GM19238 (cell line): ENCODE results near the gene TEX28.
"Not testable (repeated sequence)": the region's sequence is repeated elsewhere in the genome, so short reads cannot be mapped to it uniquely, and the experiment has no call there.

Source experiments
- DNase-seq: peaks from one replicate; pipeline ENCODE4 v3.0.0; 2011; ENCODE audit warnings: low spot score; ENCODE audit not compliant: insufficient read length

Gene TEX28

GRCh38 chrX:154294791-154295574 lies at the start of gene TEX28:
Gene TEX28, minus strand, starts transcription at chrX:154295124. Its CDS starts 3,007 bp downstream, at chrX:154292117.
- DNase-seq: no peak

- not testable (repeated sequence) for DNase-seq
Observed at GRCh38 chrX:154343620-154344019, 48.7 kb upstream of the TEX28 start.

GRCh38 chrX:154343063-154343462 lies 48.1 kb upstream of the TEX28 start:
- not testable (repeated sequence) for DNase-seq

GRCh38 chrX:154341399-154342298 lies 46.7 kb upstream of the TEX28 start:
- DNase-seq: not testable (repeated sequence)

GRCh38 chrX:154334496-154334895 lies 39.6 kb upstream of the TEX28 start:
- no peak for DNase-seq

GRCh38 chrX:154333837-154334271 lies 38.9 kb upstream of the TEX28 start:
- DNase-seq: no peak

GRCh38 chrX:154333116-154333515 lies 38.2 kb upstream of the TEX28 start:
- no peak for DNase-seq

GRCh38 chrX:154332561-154332960 lies 37.6 kb upstream of the TEX28 start:
- no peak for DNase-seq

GRCh38 chrX:154329294-154329693 lies 34.4 kb upstream of the TEX28 start:
- no peak for DNase-seq

- DNase-seq: no peak
Observed at GRCh38 chrX:154328646-154329045, 33.7 kb upstream of the TEX28 start.

GRCh38 chrX:154327038-154327820 lies 32.3 kb upstream of the TEX28 start:
- no peak for DNase-seq

- no peak for DNase-seq
Observed at GRCh38 chrX:154325541-154325940, 30.6 kb upstream of the TEX28 start.

GRCh38 chrX:154323537-154323936 lies 28.6 kb upstream of the TEX28 start:
- no peak for DNase-seq

GRCh38 chrX:154322890-154323289 lies 28.0 kb upstream of the TEX28 start:
- no peak for DNase-seq

GRCh38 chrX:154321594-154321993 lies 26.7 kb upstream of the TEX28 start:
- no peak for DNase-seq

- no peak for DNase-seq
Observed at GRCh38 chrX:154321152-154321551, 26.2 kb upstream of the TEX28 start.

- no peak for DNase-seq
Observed at GRCh38 chrX:154320406-154320805, 25.5 kb upstream of the TEX28 start.

- DNase-seq: no peak
Observed at GRCh38 chrX:154317391-154317995, 22.6 kb upstream of the TEX28 start.

- DNase-seq: no peak
Observed at GRCh38 chrX:154315416-154315815, 20.5 kb upstream of the TEX28 start.

- no peak for DNase-seq
Observed at GRCh38 chrX:154313147-154313546, 18.2 kb upstream of the TEX28 start.

GRCh38 chrX:154312116-154312515 lies 17.2 kb upstream of the TEX28 start:
- DNase-seq: no peak
